ENCODE measurements around the gene AZGP1. TPM values are rescaled to one million over a fixed set of nuclear protein-coding genes. Genes with fewer than 3 reads are reported as not detected.

The AZGP1 gene
- polyA plus RNA-seq, 1 donor (not counting 4 experiments of a cell fraction or from before 2014, with no cell fraction given), result 1.3 TPM

DNA sequence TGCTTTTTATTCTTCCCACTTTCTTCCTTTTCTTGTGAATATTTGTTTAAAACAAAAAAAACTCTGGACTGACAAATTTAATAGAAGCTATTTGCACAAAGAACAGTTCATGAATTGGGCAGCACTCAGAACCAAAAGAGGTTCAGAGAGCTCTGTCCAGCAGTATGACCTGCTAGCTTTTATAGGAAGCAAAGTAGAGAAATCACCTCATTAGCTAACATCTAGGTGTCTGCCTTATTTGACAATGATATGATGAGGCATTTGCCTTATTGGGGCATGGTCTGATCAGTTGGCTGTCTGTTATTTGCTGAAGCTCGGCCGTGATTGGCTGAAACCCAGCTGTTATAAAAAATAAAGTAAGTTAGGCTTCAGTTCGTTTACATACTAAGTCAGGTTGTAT is 55.7 kb downstream of the AZGP1 start:
- H3K4me1 ChIP-seq (ENCODE audit: control insufficient read depth, extremely low read depth, insufficient read depth, low read length), result peaks cover 29% of the 10 kb centered on the region
- TF ChIP-seq EZH2 (IDR thresholded peaks at IDR 0.05; ENCODE audit: low read length), result no peak
- TF ChIP-seq, protein P1, sequence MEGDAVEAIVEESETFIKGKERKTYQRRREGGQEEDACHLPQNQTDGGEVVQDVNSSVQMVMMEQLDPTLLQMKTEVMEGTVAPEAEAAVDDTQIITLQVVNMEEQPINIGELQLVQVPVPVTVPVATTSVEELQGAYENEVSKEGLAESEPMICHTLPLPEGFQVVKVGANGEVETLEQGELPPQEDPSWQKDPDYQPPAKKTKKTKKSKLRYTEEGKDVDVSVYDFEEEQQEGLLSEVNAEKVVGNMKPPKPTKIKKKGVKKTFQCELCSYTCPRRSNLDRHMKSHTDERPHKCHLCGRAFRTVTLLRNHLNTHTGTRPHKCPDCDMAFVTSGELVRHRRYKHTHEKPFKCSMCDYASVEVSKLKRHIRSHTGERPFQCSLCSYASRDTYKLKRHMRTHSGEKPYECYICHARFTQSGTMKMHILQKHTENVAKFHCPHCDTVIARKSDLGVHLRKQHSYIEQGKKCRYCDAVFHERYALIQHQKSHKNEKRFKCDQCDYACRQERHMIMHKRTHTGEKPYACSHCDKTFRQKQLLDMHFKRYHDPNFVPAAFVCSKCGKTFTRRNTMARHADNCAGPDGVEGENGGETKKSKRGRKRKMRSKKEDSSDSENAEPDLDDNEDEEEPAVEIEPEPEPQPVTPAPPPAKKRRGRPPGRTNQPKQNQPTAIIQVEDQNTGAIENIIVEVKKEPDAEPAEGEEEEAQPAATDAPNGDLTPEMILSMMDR (optimal IDR thresholded peaks at IDR 0.05 in 1 of 3, IDR thresholded peaks at IDR 0.05 in 1 of 3, conservative IDR thresholded peaks at IDR 0.05 in 1 of 3; ENCODE audit: extremely low read depth in 1 of 3, insufficient read depth in 2 of 3, low read length in 3 of 3), result no peak
- no peak overlapping the region for H2AFZ ChIP-seq (ENCODE audit: control insufficient read depth, low read length)
- peaks cover 3% of the 10 kb centered on the region for H3K9me1 ChIP-seq (ENCODE audit: control insufficient read depth, extremely low read depth, insufficient read depth, low read length)
- H3K9me3 ChIP-seq (ENCODE audit: control insufficient read depth, low read depth, low read length), result no peaks in the 10 kb centered on the region
- peaks cover 43% of the 10 kb centered on the region for H3K79me2 ChIP-seq (ENCODE audit: control insufficient read depth, insufficient read depth, low read length)
- H3K4me3 ChIP-seq (ENCODE audit: control insufficient read depth in 2 of 3, extremely low read depth in 1 of 3, insufficient read depth in 2 of 3, low read depth in 1 of 3, low read length in 3 of 3), result peak overlapping the region; percentile 87 to 90 (median 89)
- peaks cover 0 to 9% of the 10 kb centered on the region in 2 experiments for H3K36me3 ChIP-seq (ENCODE audit: control insufficient read depth in 2 of 2, extremely low read depth in 1 of 2, insufficient read depth in 2 of 2, low read length in 2 of 2)
- DNase-seq (ENCODE audit: low read depth, low spot score) (no peak), FAIRE-seq (no peak)
- peak overlapping the region; percentile 91 for H3K4me2 ChIP-seq (ENCODE audit: control insufficient read depth, extremely low read depth, insufficient read depth, low read depth, low read length)
- peak overlapping the region; percentile 89 for H3K9ac ChIP-seq (ENCODE audit: control insufficient read depth, extremely low read depth, insufficient read depth, low read length)
- peaks cover 4% of the 10 kb centered on the region for H4K20me1 ChIP-seq (ENCODE audit: control insufficient read depth, extremely low read depth, insufficient read depth, low read length)
- H3K27me3 ChIP-seq (ENCODE audit: control insufficient read depth, extremely low read depth, insufficient read depth, low read length), result no peaks in the 10 kb centered on the region
- peak overlapping the region; percentile 76 for H3K27ac ChIP-seq (ENCODE audit: control insufficient read depth, insufficient read depth, low read length)
- dilution Hi-C loops (cut with MboI; ENCODE audit: extremely low pct_ligation_motif_present, low sequenced_read_pairs), result no loop called here

- Histone ChIP-seq H3K36me3 (ENCODE audit: control insufficient read depth in 2 of 2, extremely low read depth in 1 of 2, insufficient read depth in 2 of 2, low read length in 2 of 2) (peaks cover 0 to 9% of the 10 kb centered on the region in 2 experiments), H3K27me3 (ENCODE audit: control insufficient read depth, extremely low read depth, insufficient read depth, low read length) (no peaks in the 10 kb centered on the region), H3K9ac (ENCODE audit: control insufficient read depth, extremely low read depth, insufficient read depth, low read length) (peak overlapping the region; percentile 89), H4K20me1 (ENCODE audit: control insufficient read depth, extremely low read depth, insufficient read depth, low read length) (peaks cover 4% of the 10 kb centered on the region), H3K9me3 (ENCODE audit: control insufficient read depth, low read depth, low read length) (no peaks in the 10 kb centered on the region), H3K4me3 (ENCODE audit: control insufficient read depth in 2 of 3, extremely low read depth in 1 of 3, insufficient read depth in 2 of 3, low read depth in 1 of 3, low read length in 3 of 3) (peak overlapping the region; percentile 87 to 90 (median 89)), H3K4me1 (ENCODE audit: control insufficient read depth, extremely low read depth, insufficient read depth, low read length) (peaks cover 29% of the 10 kb centered on the region), H3K79me2 (ENCODE audit: control insufficient read depth, insufficient read depth, low read length) (peaks cover 47% of the 10 kb centered on the region), H3K9me1 (ENCODE audit: control insufficient read depth, extremely low read depth, insufficient read depth, low read length) (peaks cover 3% of the 10 kb centered on the region), H3K27ac (ENCODE audit: control insufficient read depth, insufficient read depth, low read length) (peak overlapping the region; percentile 76), H3K4me2 (ENCODE audit: control insufficient read depth, extremely low read depth, insufficient read depth, low read depth, low read length) (peak overlapping the region; percentile 91), H2AFZ (ENCODE audit: control insufficient read depth, low read length) (peak overlapping the region; percentile 97)
- no peak for DNase-seq (ENCODE audit: low read depth, low spot score)
- FAIRE-seq, result no peak
- no peak for TF ChIP-seq EZH2 (IDR thresholded peaks at IDR 0.05; ENCODE audit: low read length)
- TF ChIP-seq, protein P1 (optimal IDR thresholded peaks at IDR 0.05 in 1 of 3, IDR thresholded peaks at IDR 0.05 in 1 of 3, conservative IDR thresholded peaks at IDR 0.05 in 1 of 3; ENCODE audit: extremely low read depth in 1 of 3, insufficient read depth in 2 of 3, low read length in 3 of 3), result no peak
- dilution Hi-C loops (cut with MboI; ENCODE audit: extremely low pct_ligation_motif_present, low sequenced_read_pairs), result no loop called here
Measured at GRCh38 chr7:99919814-99920112, 56.1 kb downstream of the AZGP1 start.
